DLD1 (cell line): ENCODE measurements around the gene MRPL10.

Source experiments
- in situ Hi-C: cut with HindIII; loops from 2 replicates; pipeline ENCODE4 v1.10.0; 2017; ENCODE audit warnings: low sequenced_read_pairs

Gene MRPL10

GRCh38 chr17:47862621-47863440, 31.5 kb upstream of the MRPL10 start:
- in situ Hi-C loops, result loop anchor here (25.0 kb wide), 1 partner anchor 99 kb away; the partner anchor contains the start of genes CDK5RAP3 and PRR15L

GRCh38 chr17:47860386-47860785, 29.0 kb upstream of the MRPL10 start:
- in situ Hi-C loops, result loop anchor here (25.0 kb wide), 1 partner anchor 102 kb away; the partner anchor contains the start of genes CDK5RAP3 and PRR15L

- in situ Hi-C loops, result loop anchor here (25.0 kb wide), 1 partner anchor 104 kb away; the partner anchor contains the start of genes CDK5RAP3 and PRR15L
These were observed 26.5 kb upstream of the MRPL10 start for GRCh38 chr17:47857551-47858455.

- in situ Hi-C loops, result loop anchor here (25.0 kb wide), 1 partner anchor 105 kb away; the partner anchor contains the start of genes CDK5RAP3 and PRR15L
These were observed 25.5 kb upstream of the MRPL10 start for GRCh38 chr17:47856830-47857229.

GRCh38 chr17:47855737-47856136, 24.4 kb upstream of the MRPL10 start:
- in situ Hi-C loops, result loop anchor here (25.0 kb wide), 1 partner anchor 107 kb away; the partner anchor contains the start of genes CDK5RAP3 and PRR15L

- in situ Hi-C loops, result loop anchor here (25.0 kb wide), 1 partner anchor 109 kb away; the partner anchor contains the start of genes CDK5RAP3 and PRR15L
These were observed 22.3 kb upstream of the MRPL10 start for GRCh38 chr17:47853616-47854015.

GRCh38 chr17:47852113-47852949, 21.0 kb upstream of the MRPL10 start:
- in situ Hi-C loops, result loop anchor here (25.0 kb wide), 1 partner anchor 110 kb away; the partner anchor contains the start of genes CDK5RAP3 and PRR15L

GRCh38 chr17:47851764-47852112, 20.4 kb upstream of the MRPL10 start:
- in situ Hi-C loops, result loop anchor here (25.0 kb wide), 1 partner anchor 111 kb away; the partner anchor contains the start of genes CDK5RAP3 and PRR15L

- in situ Hi-C loops, result loop anchor here (25.0 kb wide), 1 partner anchor 111 kb away; the partner anchor contains the start of genes CDK5RAP3 and PRR15L
These were observed 19.6 kb upstream of the MRPL10 start, which contains the start of gene SP6 for GRCh38 chr17:47850692-47851573. SP6 (minus strand) TSS chr17:47851163; CDS start chr17:47848429, 2,734 bp downstream.

- in situ Hi-C loops, result loop anchor here (25.0 kb wide), 1 partner anchor 112 kb away; the partner anchor contains the start of genes CDK5RAP3 and PRR15L
These were observed 19.0 kb upstream of the MRPL10 start for GRCh38 chr17:47850373-47850691.

- in situ Hi-C loops, result no loop called here
These were observed 16.8 kb upstream of the MRPL10 start for GRCh38 chr17:47848198-47848513.

GRCh38 chr17:47847341-47848197, 16.2 kb upstream of the MRPL10 start:
- in situ Hi-C loops, result no loop called here

GRCh38 chr17:47846716-47847340, 15.5 kb upstream of the MRPL10 start:
- in situ Hi-C loops, result no loop called here

GRCh38 chr17:47845716-47846075, 14.4 kb upstream of the MRPL10 start:
- in situ Hi-C loops, result no loop called here

- in situ Hi-C loops, result no loop called here
These were observed 13.7 kb upstream of the MRPL10 start for GRCh38 chr17:47844814-47845715.

GRCh38 chr17:47844227-47844626, 12.9 kb upstream of the MRPL10 start:
- in situ Hi-C loops, result no loop called here

GRCh38 chr17:47843391-47843730, 12.0 kb upstream of the MRPL10 start:
- in situ Hi-C loops, result no loop called here
